C4-2B (cell line): ENCODE data around the gene ZNF133.
"Not testable (repeated sequence)": the region's sequence is repeated elsewhere in the genome, so short reads cannot be mapped to it uniquely, and the experiment has no call there.

Experiments used
- H3K27ac ChIP-seq: fragments of 450-650 bp; 2 replicates; pipeline ENCODE4 v1.5.1; 2017
- CTCF ChIP-seq: fragments of 450-650 bp; conservative IDR thresholded peaks from 2 replicates; pipeline ENCODE4 v1.5.1; 2017; ENCODE audit warnings: mild to moderate bottlenecking
- ZFX ChIP-seq: fragments of 450-650 bp; IDR thresholded peaks from 2 replicates; pipeline ENCODE4 v1.6.1; 2017

The ZNF133 gene

GRCh38 chr20:18323705-18324104, 35.4 kb downstream of the ZNF133 start:
- H3K27ac ChIP-seq, result no peak overlapping the region

GRCh38 chr20:18324596-18325089, 36.3 kb downstream of the ZNF133 start:
- TF ChIP-seq CTCF (no peak), ZFX (no peak)
- no peak overlapping the region for H3K27ac ChIP-seq

More at GRCh38 chr20:18323705-18324104, 35.4 kb downstream of the ZNF133 start:
- TF ChIP-seq CTCF (no peak), ZFX (no peak)

- no peak for TF ChIP-seq ZFX
- TF ChIP-seq CTCF, result no peak
- no peak overlapping the region for H3K27ac ChIP-seq
Observed at GRCh38 chr20:18326990-18327389, 38.7 kb downstream of the ZNF133 start.

GRCh38 chr20:18331694-18332093, 43.4 kb downstream of the ZNF133 start:
- TF ChIP-seq ZFX (no peak), CTCF (no peak)
- H3K27ac ChIP-seq, result no peak overlapping the region

- not testable (repeated sequence) for H3K27ac ChIP-seq
Observed at GRCh38 chr20:18349749-18350148, 61.4 kb downstream of the ZNF133 start.

- TF ChIP-seq ZFX, result no peak
- TF ChIP-seq CTCF, result no peak
- H3K27ac ChIP-seq, result no peak overlapping the region
Observed at GRCh38 chr20:18359854-18360253, 71.5 kb downstream of the ZNF133 start.

- TF ChIP-seq CTCF, result no peak
- TF ChIP-seq ZFX, result no peak
- H3K27ac ChIP-seq, result no peak overlapping the region
Observed at GRCh38 chr20:18360635-18361034, 72.3 kb downstream of the ZNF133 start.

- no peak overlapping the region for H3K27ac ChIP-seq
- TF ChIP-seq ZFX (no peak), CTCF (no peak)
Observed at GRCh38 chr20:18361678-18362077, 73.4 kb downstream of the ZNF133 start.
